Kidney glomerular epithelial cell (primary cell): ENCODE results near the gene EFCAB5.
"Not testable (repeated sequence)": the region's sequence is repeated elsewhere in the genome, so short reads cannot be mapped to it uniquely, and the experiment has no call there.

Source experiments
- DNase-seq: peaks from one replicate; lab custom pipeline; 2025; lab: John Stamatoyannopoulos, UW

EFCAB5 gene

GRCh38 chr17:29941334-29941733, at the start of gene EFCAB5:
Gene EFCAB5 (plus strand): TSS chr17:29941634. CDS start chr17:29941797, 163 bp downstream.
- no peak for DNase-seq

GRCh38 chr17:29892201-29892600, 49.2 kb upstream of the EFCAB5 start:
- DNase-seq: no peak

DNA sequence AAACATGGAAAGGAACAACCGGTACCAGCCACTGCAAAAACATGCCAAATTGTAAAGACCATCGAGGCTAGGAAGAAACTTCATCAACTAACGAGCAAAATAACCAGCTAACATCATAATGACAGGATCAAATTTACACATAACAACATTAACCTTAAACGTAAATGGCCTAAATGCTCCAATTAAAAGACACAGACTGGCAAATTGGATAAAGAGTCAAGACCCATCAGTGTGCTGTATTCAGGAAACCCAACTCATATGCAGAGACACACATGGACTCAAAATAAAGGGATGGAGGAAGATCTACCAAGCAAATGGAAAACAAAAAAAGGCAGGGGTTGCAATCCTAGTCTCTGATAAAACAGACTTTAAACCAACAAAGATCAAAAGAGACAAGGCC, 44.3 kb upstream of the EFCAB5 start:
- DNase-seq: not testable (repeated sequence)

GRCh38 chr17:29903471-29903870, 38.0 kb upstream of the EFCAB5 start:
- DNase-seq: no peak

GRCh38 chr17:29905086-29905878, 36.2 kb upstream of the EFCAB5 start:
- no peak for DNase-seq

- no peak for DNase-seq
Observed at GRCh38 chr17:29905879-29906167, 35.6 kb upstream of the EFCAB5 start.

GRCh38 chr17:29906969-29907368, 34.5 kb upstream of the EFCAB5 start:
- no peak for DNase-seq

DNA sequence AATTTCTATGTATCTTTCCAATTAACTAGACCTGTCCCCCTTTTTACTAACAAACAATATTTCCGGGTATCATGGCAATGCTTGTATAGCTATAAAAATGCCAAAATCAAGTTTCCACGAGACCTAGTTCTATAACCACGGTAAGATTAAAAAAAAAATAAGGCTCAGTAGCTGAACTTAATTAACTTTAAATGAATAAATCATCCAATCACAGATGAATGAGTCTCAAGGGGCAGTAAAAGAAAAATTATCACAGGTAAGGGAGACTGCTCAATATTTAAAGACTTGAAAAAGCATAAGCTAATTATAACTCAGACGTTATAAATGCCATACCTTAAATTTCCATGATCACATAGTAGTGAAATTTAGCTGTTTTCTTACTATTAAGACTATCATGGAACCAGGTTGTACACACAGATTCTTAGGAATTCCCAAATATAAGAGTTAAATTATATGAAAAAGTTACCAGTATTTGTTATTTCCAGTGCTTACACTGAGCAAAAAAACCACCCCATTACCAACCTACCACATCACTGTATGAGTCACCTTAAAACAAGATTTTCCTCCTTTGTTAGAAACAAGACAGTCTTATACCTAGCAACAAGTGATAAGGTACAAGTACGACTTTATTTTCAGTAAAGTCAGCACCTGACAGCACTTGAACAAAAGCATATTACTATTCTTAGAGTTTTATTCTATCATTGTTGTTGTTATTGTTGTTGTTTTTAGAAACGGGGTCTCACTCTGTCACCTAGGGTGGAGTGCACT, 32.0 kb upstream of the EFCAB5 start:
- peak; percentile 22 for DNase-seq

DNA sequence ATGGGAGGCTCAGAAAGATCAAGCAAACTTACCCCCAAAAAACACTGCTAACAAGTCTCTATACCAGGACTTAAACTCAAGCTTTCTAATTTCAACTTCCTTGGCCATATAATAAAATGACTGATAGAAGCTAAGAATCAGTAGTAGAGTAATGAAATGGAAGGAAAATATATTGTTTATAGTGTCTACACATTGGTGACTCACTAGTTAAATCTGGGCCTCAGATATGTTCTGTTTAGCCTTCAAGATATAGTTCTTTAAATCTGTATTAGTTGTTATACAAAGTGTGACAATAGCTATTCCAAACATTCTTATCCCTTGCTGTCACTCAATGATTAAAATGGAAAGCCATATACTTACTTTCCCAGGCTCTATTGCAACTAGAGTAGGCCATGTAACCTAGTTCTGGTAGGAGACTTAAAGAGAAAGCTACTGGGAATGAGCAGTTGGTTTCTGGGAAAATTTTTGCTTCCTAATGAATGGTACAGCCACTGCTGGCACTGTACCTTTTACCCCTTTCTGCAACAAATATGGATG, 29.7 kb upstream of the EFCAB5 start:
- no peak for DNase-seq

- DNase-seq: no peak
Observed at GRCh38 chr17:29914819-29915537, 26.5 kb upstream of the EFCAB5 start.

- no peak for DNase-seq
Observed at GRCh38 chr17:29918016-29918415, 23.4 kb upstream of the EFCAB5 start.

- peak; percentile 90 for DNase-seq
Observed at GRCh38 chr17:29918922-29919856, 22.2 kb upstream of the EFCAB5 start.

- DNase-seq: no peak
Observed at GRCh38 chr17:29924786-29925185, 16.6 kb upstream of the EFCAB5 start.

DNA sequence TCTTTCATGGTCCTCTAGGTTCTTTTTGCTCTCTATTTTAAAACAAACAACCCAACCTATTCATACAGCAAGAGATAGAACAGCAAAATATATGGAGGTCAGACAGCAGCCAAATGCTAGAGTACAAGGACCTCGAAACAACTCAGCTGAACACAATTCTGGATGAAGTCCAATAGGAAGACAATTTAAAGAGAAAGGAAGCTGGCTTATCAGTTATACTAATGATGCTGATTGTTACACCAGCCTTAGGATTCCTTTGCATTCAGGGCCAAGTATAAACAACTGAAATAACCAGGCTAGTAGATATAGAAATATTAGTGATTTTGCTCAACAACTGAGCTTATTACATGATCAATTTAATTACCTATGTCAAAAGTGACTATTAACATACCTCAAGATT, 13.9 kb upstream of the EFCAB5 start:
- DNase-seq: no peak

- DNase-seq: peak; percentile 51
Observed at GRCh38 chr17:29929006-29929532, 12.4 kb upstream of the EFCAB5 start.

- peak; percentile 80 for DNase-seq
Observed at GRCh38 chr17:29929533-29930408, 11.7 kb upstream of the EFCAB5 start, which contains the start of gene SSH2. Gene SSH2 (minus strand): TSS chr17:29930228. CDS start chr17:29930000, 228 bp downstream.

GRCh38 chr17:29930409-29931010, 10.9 kb upstream of the EFCAB5 start:
- no peak for DNase-seq

DNA sequence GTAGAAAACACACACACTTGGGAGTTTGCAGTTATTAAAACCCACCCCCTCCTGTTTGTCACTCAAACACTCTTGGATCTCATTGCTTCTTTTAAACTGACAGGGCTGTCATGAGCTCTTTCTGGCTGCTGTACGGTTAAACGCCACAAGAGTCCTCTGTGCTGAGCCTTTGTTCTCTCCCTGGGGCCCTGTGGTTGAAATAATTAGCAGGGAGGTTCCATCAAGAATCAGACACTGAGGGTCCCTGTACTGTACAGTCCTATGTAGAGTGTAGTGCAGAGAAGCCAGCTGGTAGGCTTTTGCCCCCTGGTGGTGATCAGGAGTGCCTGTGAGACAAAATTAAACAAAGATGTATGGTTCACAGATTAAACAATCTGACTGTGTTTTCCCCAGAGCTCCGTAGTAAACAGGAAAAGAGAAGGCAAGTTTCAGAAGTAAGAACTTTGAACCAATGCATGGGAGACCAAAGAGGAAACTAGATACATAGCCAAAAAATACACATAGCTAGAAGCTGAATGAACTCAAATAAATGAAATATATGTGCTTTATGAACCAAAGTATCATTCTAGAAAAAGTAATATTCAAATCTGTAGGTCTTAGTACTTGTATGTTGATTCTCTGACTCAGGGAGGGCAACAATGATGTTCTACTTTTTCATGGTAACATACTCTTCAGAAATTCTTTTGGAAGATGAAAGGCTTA, 10.1 kb upstream of the EFCAB5 start:
- peak; percentile 69 for DNase-seq

- DNase-seq: peak; percentile 18
Observed at GRCh38 chr17:29933379-29933778, 8.1 kb upstream of the EFCAB5 start.
